ENCODE measurements around the gene PRPF18. TPM values are rescaled to one million over a fixed set of nuclear protein-coding genes. Genes with fewer than 3 reads are reported as not detected.

The PRPF18 gene
- 11.5 to 13.4 TPM (median 11.8 TPM) in 3 replicates for total RNA-seq (2021)
- percentile 72 among the genes with signal in this experiment for Bru-seq, nascent RNA
- long read RNA-seq, experiment 1, transcript PRPF18-202 (10 exons, 1,717 nt): major isoform, 29 of 37 reads
- long read RNA-seq, experiment 1, partial matches to known transcripts: 4 of 37 reads
- long read RNA-seq, experiment 1, other reads (novel, unspliced or antisense): 4 of 37 reads
- long read RNA-seq, experiment 2, transcript PRPF18-202 (10 exons, 1,717 nt): major isoform, 8 of 14 reads
- long read RNA-seq, experiment 2, partial matches to known transcripts: 5 of 14 reads
- long read RNA-seq, experiment 2, other reads (novel, unspliced or antisense): 1 of 14 reads
- long read RNA-seq, experiment 3, transcript PRPF18-202 (10 exons, 1,717 nt): major isoform, 91 of 114 reads
- long read RNA-seq, experiment 3, partial matches to known transcripts: 4 of 114 reads
- long read RNA-seq, experiment 3, other reads (novel, unspliced or antisense): 19 of 114 reads

GRCh38 chr10:13586676-13587355 lies at the start of gene PRPF18:
PRPF18 (plus strand) TSS chr10:13586965; CDS start chr10:13587087, 122 bp downstream.
- peak; percentile 94 for DNase-seq (ENCODE audit: low spot score)
- ATAC-seq: peak; percentile 97

More at GRCh38 chr10:13586676-13587355, at the start of gene PRPF18:
- H3K9me3 Mint-ChIP-seq: no peaks in the 10 kb centered on the region
- CTCF ChIA-PET: interaction anchor here (0.5 to 2.8 kb wide), 21 partner anchors 9 to 494 kb away, joined by 3 to 14 read pairs (median 3); partner anchors contain the start of gene MCM10
- peaks cover 14% of the 10 kb centered on the region for H3K4me1 Mint-ChIP-seq
- H3K27me3 Mint-ChIP-seq (ENCODE audit: low read depth): peaks cover 11% of the 10 kb centered on the region
- H3K36me3 Mint-ChIP-seq: no peaks in the 10 kb centered on the region
- POLR2A ChIA-PET: no interaction called here
- H3K4me3 Mint-ChIP-seq: peak within 1 kb of the TSS; percentile 100
- H3K27ac Mint-ChIP-seq: no peak within 1 kb of the TSS; the same call in 1 of the 2 replicates
- TF ChIP-seq CTCF (IDR thresholded peaks at IDR 0.05) (peak; percentile 71), TEAD4 (CRISPR knock-in tag; IDR thresholded peaks at IDR 0.05) (no peak), ZNF423 (CRISPR knock-in tag; IDR thresholded peaks at IDR 0.05) (no peak), SP1 (CRISPR knock-in tag; conservative IDR thresholded peaks at IDR 0.05) (peak; percentile 61; the same call in 1 of the 2 replicates), ZNF219 (CRISPR knock-in tag; IDR thresholded peaks at IDR 0.05; ENCODE audit: borderline replicate concordance) (no peak), FOXP4 (CRISPR knock-in tag; IDR thresholded peaks at IDR 0.05) (peak; percentile 39; the same call in 1 of the 2 replicates), ETV6 (CRISPR knock-in tag; IDR thresholded peaks at IDR 0.05) (peak; percentile 46; the same call in 1 of the 2 replicates), FOXK1 (CRISPR knock-in tag; IDR thresholded peaks at IDR 0.05) (peak; percentile 91), FOXP1 (CRISPR knock-in tag; IDR thresholded peaks at IDR 0.05; ENCODE audit: borderline replicate concordance) (peak; percentile 44; the same call in 1 of the 2 replicates), ZNF281 (CRISPR knock-in tag; IDR thresholded peaks at IDR 0.05) (no peak), MAX (CRISPR knock-in tag; IDR thresholded peaks at IDR 0.05) (peak; percentile 48; the same call in 1 of the 2 replicates), HMGXB4 (CRISPR knock-in tag; IDR thresholded peaks at IDR 0.05) (0 out of 2 replicates have a peak, but pooled peaks have one; percentile 35), GABPB1 (CRISPR knock-in tag; IDR thresholded peaks at IDR 0.05) (peak; percentile 80), GRHL2 (CRISPR knock-in tag; IDR thresholded peaks at IDR 0.05; ENCODE audit: insufficient replicate concordance, severe bottlenecking) (no peak), CREM (CRISPR knock-in tag; IDR thresholded peaks at IDR 0.05) (0 out of 2 replicates have a peak, but pooled peaks have one; percentile 31), ARID4B (CRISPR knock-in tag; IDR thresholded peaks at IDR 0.05; ENCODE audit: borderline replicate concordance) (peak; percentile 31; the same call in 1 of the 2 replicates), ZNF416 (CRISPR knock-in tag; IDR thresholded peaks at IDR 0.05) (0 out of 2 replicates have a peak, but pooled peaks have one; percentile 3)
